ENCODE data around the gene ACTG2.

- no peak for TF ChIP-seq CTCF (IDR thresholded peaks at IDR 0.05)
- no peak for TF ChIP-seq POLR2A (IDR thresholded peaks at IDR 0.05)
These were observed 18.2 kb downstream of the ACTG2 start for GRCh38 chr2:73910873-73911547.

All from esophagus squamous epithelium (tissue), 4 donors.